ENCODE data around the gene C8B. TPM values are rescaled to one million over a fixed set of nuclear protein-coding genes. Genes with fewer than 3 reads are reported as not detected.

Gene C8B
- total and polyA plus RNA-seq, 9 donors = 0.25 to 0.40 TPM; not detected in 7

DNA sequence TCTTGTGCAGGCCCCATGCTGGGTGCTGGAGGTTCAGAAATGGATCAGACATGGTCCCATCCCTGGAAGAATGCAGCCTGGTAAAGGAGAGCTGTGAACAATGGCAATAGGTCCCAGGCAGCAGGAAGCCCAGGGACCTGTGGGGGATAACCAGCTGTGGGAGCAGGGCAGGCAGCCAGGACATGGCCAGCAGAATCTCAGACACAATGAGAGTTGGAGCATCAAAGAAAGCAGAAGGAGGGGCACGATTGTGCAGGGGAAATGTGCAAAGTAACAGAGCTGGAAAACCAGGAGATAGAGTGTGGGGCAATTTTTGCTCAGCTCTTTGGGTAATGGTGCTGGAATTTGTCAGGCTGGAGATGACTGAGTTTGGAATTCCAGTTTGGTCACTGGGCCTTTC, 44.3 kb downstream of the C8B start:
- no peak overlapping the region for H3K27ac ChIP-seq (ENCODE audit: low read length)
- WGBS (ENCODE audit: insufficient coverage) = 0% methylated on average over 1 of the region's 1 CpG
- no peaks in the 10 kb centered on the region for H3K36me3 ChIP-seq (ENCODE audit: control insufficient read depth, insufficient read depth, low read length)
- H3K4me3 ChIP-seq (ENCODE audit: low read length) = no peak overlapping the region
- peak; percentile 6 for DNase-seq
- H3K27me3 ChIP-seq (ENCODE audit: control insufficient read depth, insufficient read depth, low read length) = peaks cover 3% of the 10 kb centered on the region
- no peaks in the 10 kb centered on the region for H3K9me3 ChIP-seq (replicated peaks; ENCODE audit: control insufficient read depth, low read depth, low read length)
- peaks cover 12% of the 10 kb centered on the region for H3K4me1 ChIP-seq (ENCODE audit: control insufficient read depth, insufficient read depth, low read length)

DNA sequence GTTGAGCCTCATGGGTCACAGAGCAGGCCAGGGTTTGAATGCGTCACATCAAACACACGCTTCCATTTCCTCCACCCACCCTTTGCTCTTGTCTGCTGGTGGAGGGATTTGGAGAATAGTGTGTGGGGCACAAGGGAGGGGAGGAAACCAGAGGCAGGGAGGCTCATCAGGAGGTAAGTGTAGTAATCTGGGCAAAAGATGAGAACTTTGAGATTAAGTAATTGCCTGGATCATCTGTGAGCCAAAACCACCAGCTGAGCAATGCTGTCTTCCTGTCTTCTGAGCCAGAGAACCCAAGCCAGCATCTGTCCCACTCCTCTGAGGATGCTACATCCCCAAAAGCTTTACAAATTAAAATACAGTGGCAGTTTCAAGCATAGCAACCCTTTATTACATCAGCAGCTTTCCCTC, 45.2 kb downstream of the C8B start:
- WGBS (ENCODE audit: insufficient coverage) = no CpG with 5 or more reads among the region's 2 CpGs
- no peaks in the 10 kb centered on the region for H3K9me3 ChIP-seq (replicated peaks; ENCODE audit: control insufficient read depth, low read depth, low read length)
- peak; percentile 22 for DNase-seq

DNA sequence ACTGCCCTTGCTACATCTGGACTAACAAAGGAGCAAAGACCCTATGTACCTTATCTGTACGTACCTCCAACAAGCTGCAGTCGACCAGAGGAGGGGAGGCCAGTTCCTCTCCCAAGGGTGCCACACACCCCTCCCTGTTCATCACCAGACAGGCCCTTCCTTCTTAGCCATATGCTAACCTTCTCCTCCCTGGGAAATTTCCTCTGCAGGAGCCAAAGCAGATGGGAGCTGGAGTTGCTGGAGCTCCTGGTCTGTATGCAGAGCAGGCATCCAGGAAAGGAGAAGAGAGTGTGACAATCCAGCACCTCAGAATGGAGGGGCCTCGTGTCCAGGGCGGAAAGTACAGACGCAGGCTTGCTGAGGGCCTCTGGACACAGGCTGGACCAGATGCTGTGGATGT, 48.5 kb downstream of the C8B start:
- Histone ChIP-seq H3K27ac (ENCODE audit: low read length) (no peak overlapping the region), H3K9me3 (replicated peaks; ENCODE audit: control insufficient read depth, low read depth, low read length) (no peaks in the 10 kb centered on the region), H3K4me1 (ENCODE audit: control insufficient read depth, insufficient read depth, low read length) (peaks cover 12% of the 10 kb centered on the region), H3K27me3 (ENCODE audit: control insufficient read depth, insufficient read depth, low read length) (peaks cover 4% of the 10 kb centered on the region), H3K4me3 (ENCODE audit: low read length) (no peak overlapping the region), H3K36me3 (ENCODE audit: control insufficient read depth, insufficient read depth, low read length) (no peaks in the 10 kb centered on the region)
- peak; percentile 40 for DNase-seq
- 48% methylated on average over 5 of the region's 5 CpGs for WGBS (ENCODE audit: insufficient coverage)

More for the DNA sequence above, 45.2 kb downstream of the C8B start:
- H3K27ac ChIP-seq (ENCODE audit: low read length) = no peak overlapping the region
- H3K4me1 ChIP-seq (ENCODE audit: control insufficient read depth, insufficient read depth, low read length) = peaks cover 12% of the 10 kb centered on the region
- H3K4me3 ChIP-seq (ENCODE audit: low read length) = no peak overlapping the region
- no peaks in the 10 kb centered on the region for H3K36me3 ChIP-seq (ENCODE audit: control insufficient read depth, insufficient read depth, low read length)
- peaks cover 3% of the 10 kb centered on the region for H3K27me3 ChIP-seq (ENCODE audit: control insufficient read depth, insufficient read depth, low read length)

DNA sequence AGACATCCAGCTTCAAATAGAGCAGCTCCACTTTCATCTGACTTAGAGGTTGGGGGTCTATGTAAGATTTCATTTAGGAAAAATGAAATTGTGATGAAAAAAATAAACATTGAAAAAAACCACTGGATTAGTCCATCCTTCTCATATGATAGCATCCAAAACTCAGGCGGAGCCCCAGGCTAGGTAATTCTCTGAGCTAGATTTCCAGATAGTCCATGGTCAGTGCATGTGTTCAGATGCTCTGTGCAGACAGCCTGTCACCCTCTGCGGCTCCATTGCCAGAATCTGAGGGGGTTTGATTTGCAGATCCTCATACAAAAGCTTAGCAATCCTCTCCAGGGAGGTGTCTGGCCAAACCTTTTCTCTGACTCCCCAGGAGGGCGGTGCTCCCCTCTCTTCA, 49.2 kb downstream of the C8B start:
- Histone ChIP-seq H3K27ac (ENCODE audit: low read length) (no peak overlapping the region), H3K9me3 (replicated peaks; ENCODE audit: control insufficient read depth, low read depth, low read length) (no peaks in the 10 kb centered on the region), H3K27me3 (ENCODE audit: control insufficient read depth, insufficient read depth, low read length) (peaks cover 4% of the 10 kb centered on the region), H3K36me3 (ENCODE audit: control insufficient read depth, insufficient read depth, low read length) (no peaks in the 10 kb centered on the region), H3K4me1 (ENCODE audit: control insufficient read depth, insufficient read depth, low read length) (peaks cover 12% of the 10 kb centered on the region), H3K4me3 (ENCODE audit: low read length) (no peak overlapping the region)
- no peak for DNase-seq
- WGBS (ENCODE audit: insufficient coverage) = 75% methylated on average over 3 of the region's 3 CpGs

DNA sequence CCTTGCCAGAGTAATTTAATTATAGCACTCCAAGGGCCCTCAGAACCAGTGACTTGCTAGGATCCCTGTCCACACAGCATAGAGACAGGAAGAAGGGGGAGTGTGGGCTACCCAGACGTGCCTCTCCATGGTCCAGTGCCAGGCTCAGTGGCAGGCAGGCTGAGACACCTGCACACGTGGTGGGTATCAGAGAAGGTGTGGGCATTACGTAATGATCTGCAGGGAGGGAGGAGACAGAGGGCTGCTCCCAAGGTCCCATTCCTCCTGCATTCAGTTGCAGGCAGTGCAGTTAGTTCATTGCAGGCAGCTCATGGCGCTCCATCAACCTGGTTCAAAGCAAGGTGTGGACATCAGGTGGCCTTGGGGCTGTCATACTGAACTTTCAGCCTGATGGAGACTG, 49.9 kb downstream of the C8B start:
- no peak for DNase-seq
- no peak overlapping the region for H3K27ac ChIP-seq (ENCODE audit: low read length)
- WGBS (ENCODE audit: insufficient coverage) = 49% methylated on average over 4 of the region's 4 CpGs
- H3K4me3 ChIP-seq (ENCODE audit: low read length) = no peak overlapping the region
- H3K9me3 ChIP-seq (replicated peaks; ENCODE audit: control insufficient read depth, low read depth, low read length) = no peaks in the 10 kb centered on the region
- H3K27me3 ChIP-seq (ENCODE audit: control insufficient read depth, insufficient read depth, low read length) = peaks cover 4% of the 10 kb centered on the region
- H3K4me1 ChIP-seq (ENCODE audit: control insufficient read depth, insufficient read depth, low read length) = peaks cover 8% of the 10 kb centered on the region
- H3K36me3 ChIP-seq (ENCODE audit: control insufficient read depth, insufficient read depth, low read length) = no peaks in the 10 kb centered on the region

DNA sequence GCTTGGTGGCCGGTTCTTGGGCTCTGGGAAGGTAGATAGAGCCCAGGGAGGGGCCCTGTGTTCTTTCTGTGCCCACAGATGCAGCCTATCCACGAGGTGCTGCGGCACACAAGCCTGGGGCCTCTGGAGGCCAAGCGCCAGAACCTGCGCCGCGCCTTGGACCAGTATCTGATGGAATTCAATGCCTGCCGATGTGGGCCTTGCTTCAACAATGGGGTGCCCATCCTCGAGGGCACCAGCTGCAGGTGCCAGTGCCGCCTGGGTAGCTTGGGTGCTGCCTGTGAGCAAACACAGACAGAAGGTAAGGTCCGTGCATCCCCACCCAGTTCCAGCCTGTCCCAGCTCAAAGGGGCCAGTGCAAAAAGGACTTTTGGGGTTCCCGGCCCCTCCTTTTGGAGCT, 53.5 kb downstream of the C8B start:
- 86% methylated on average over 12 of the region's 12 CpGs for WGBS (ENCODE audit: insufficient coverage)

DNA sequence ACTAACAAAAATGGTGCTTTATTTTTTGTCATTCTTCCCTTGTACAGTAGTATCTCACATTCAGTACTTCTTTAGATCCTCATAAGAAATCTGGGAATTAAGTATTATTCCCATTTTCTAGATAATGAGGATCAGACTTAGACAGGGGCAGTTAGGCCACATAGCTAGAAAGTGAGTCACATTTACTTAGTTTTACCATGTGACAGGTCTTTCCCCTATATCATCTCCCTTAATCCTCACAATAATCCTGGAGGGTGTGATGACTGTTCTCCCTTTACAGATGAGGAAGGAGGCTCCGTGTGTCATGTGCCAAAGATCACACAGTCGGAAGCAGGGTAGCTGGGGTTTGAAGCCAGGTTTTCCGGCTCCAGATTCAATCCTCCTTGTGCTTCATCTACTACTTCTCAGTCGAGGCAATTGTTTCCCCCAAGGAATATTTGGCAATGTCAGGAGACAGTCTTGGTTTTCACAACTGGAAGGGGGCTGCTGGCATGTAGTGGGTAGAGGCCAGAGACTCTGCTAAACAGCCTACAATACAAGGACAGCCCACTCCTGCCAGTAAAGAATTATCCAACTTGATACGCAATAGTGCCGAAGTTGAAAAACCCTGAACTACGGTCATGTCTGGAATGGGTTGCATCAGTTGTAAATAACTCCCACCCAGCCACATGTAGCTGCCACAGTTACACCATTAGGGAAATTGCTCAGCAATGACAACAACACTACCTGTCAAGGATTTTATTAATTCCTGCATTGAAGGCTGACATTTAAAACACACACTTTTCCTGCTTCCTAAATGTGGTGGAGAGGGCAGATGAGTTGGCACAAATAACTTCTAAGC, 54.5 kb downstream of the C8B start:
- WGBS (ENCODE audit: insufficient coverage) = 57% methylated on average over 1 of the region's 7 CpGs
- Histone ChIP-seq H3K27me3 (ENCODE audit: control insufficient read depth, insufficient read depth, low read length) (peaks cover 2% of the 10 kb centered on the region), H3K4me1 (ENCODE audit: control insufficient read depth, insufficient read depth, low read length) (no peaks in the 10 kb centered on the region), H3K27ac (ENCODE audit: low read length) (no peak overlapping the region), H3K36me3 (ENCODE audit: control insufficient read depth, insufficient read depth, low read length) (no peaks in the 10 kb centered on the region), H3K9me3 (replicated peaks; ENCODE audit: control insufficient read depth, low read depth, low read length) (no peaks in the 10 kb centered on the region), H3K4me3 (ENCODE audit: low read length) (no peak overlapping the region)
- DNase-seq = no peak

More for the DNA sequence above, 53.5 kb downstream of the C8B start:
- Histone ChIP-seq H3K36me3 (ENCODE audit: control insufficient read depth, insufficient read depth, low read length) (no peaks in the 10 kb centered on the region), H3K9me3 (replicated peaks; ENCODE audit: control insufficient read depth, low read depth, low read length) (no peaks in the 10 kb centered on the region), H3K4me1 (ENCODE audit: control insufficient read depth, insufficient read depth, low read length) (peaks cover 4% of the 10 kb centered on the region), H3K4me3 (ENCODE audit: low read length) (no peak overlapping the region), H3K27me3 (ENCODE audit: control insufficient read depth, insufficient read depth, low read length) (peaks cover 4% of the 10 kb centered on the region), H3K27ac (ENCODE audit: low read length) (no peak overlapping the region)
- no peak for DNase-seq

DNA sequence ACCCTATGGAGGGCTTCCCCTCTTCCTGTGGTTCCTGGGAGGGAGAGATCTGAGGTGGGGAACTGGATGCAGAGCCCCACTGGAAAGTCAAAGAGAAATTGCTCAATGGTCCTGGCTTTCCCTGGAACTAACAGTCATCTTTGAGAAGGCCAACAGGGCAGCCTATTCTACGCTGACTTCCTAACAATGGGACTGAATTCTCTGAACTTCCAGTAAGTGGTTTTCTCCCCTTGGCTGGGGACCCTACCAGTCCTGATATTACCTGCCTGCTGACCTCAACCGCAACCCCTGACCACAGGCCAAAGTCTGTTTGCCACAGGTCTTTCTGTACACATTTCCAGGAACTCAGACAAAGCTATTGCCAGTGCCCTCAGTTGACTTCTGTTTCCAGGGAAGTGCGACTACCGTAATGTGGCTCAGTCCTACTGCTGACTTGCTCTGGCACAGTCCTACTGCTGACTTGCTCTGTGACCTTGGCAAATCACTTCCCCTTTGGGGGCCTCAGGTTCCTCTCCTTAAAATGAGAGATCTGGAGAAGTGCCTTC, 55.3 kb downstream of the C8B start:
- Histone ChIP-seq H3K27ac (ENCODE audit: low read length) (no peak overlapping the region), H3K4me1 (ENCODE audit: control insufficient read depth, insufficient read depth, low read length) (no peaks in the 10 kb centered on the region), H3K27me3 (ENCODE audit: control insufficient read depth, insufficient read depth, low read length) (peaks cover 2% of the 10 kb centered on the region), H3K4me3 (ENCODE audit: low read length) (no peak overlapping the region), H3K9me3 (replicated peaks; ENCODE audit: control insufficient read depth, low read depth, low read length) (no peaks in the 10 kb centered on the region), H3K36me3 (ENCODE audit: control insufficient read depth, insufficient read depth, low read length) (no peaks in the 10 kb centered on the region)
- DNase-seq = no peak
- 82% methylated on average over 4 of the region's 4 CpGs for WGBS (ENCODE audit: insufficient coverage)

DNA sequence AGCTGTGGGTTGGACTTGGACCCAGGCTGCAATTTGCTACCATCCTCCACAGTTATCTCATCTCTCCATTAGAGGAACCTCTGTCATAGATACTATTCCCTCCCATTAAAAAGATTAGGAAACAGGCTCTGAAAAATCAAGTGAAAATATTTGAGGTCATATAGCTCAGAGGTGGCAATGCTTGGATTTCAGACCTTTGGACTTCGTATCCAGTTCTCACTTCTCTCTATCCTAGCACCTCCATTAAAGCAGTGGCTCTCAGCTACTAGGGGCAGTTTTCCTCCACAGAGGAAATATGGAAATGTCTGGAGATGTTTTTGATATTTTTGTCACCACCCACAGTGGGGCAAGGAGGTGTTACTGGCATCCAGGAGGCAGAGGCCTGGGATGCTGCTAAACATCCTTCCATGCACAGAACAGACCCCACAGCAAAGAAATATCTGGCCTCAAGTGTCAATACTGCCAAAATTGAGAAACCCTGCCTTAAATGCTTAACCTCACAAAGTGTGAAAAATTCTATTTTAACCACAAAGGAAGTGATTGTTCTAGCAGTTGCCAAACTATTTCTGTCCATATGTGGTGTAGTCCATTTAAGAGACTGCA, 57.1 kb downstream of the C8B start:
- H3K36me3 ChIP-seq (ENCODE audit: control insufficient read depth, insufficient read depth, low read length) = no peaks in the 10 kb centered on the region
- WGBS (ENCODE audit: insufficient coverage) = no CpG with 5 or more reads among the region's 1 CpG
- no peaks in the 10 kb centered on the region for H3K9me3 ChIP-seq (replicated peaks; ENCODE audit: control insufficient read depth, low read depth, low read length)
- peaks cover under 1% of the 10 kb centered on the region for H3K27me3 ChIP-seq (ENCODE audit: control insufficient read depth, insufficient read depth, low read length)
- no peaks in the 10 kb centered on the region for H3K4me1 ChIP-seq (ENCODE audit: control insufficient read depth, insufficient read depth, low read length)
- no peak overlapping the region for H3K4me3 ChIP-seq (ENCODE audit: low read length)
- DNase-seq = no peak
- H3K27ac ChIP-seq (ENCODE audit: low read length) = no peak overlapping the region

DNA sequence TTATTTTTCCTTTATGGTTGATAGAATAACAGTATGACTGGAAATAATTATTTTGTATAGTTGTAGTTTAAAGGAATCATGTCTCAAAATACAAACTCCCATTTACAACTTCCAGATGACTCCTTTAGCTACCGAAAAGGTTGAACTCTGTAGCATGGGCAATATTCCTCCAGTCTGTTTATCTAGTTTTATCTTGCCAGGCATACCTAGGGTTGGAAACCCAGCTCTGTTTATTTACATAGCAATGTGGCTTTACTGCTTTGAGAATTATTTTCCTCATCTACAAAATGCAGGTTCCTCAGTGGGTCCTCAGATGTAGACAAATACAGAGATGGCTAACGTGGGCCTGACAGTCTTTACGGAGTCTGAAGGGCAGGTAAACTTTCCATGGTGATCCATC, 60.1 kb downstream of the C8B start:
- Histone ChIP-seq H3K27ac (ENCODE audit: low read length) (no peak overlapping the region), H3K9me3 (replicated peaks; ENCODE audit: control insufficient read depth, low read depth, low read length) (no peaks in the 10 kb centered on the region), H3K27me3 (ENCODE audit: control insufficient read depth, insufficient read depth, low read length) (no peaks in the 10 kb centered on the region), H3K4me1 (ENCODE audit: control insufficient read depth, insufficient read depth, low read length) (no peaks in the 10 kb centered on the region), H3K36me3 (ENCODE audit: control insufficient read depth, insufficient read depth, low read length) (no peaks in the 10 kb centered on the region), H3K4me3 (ENCODE audit: low read length) (no peak overlapping the region)
- WGBS (ENCODE audit: insufficient coverage) = 100% methylated on average over 2 of the region's 3 CpGs
- DNase-seq = no peak

All from muscle of leg (tissue), 11 donors.